Measurements from ENCODE around the gene DTX3L.

DNA sequence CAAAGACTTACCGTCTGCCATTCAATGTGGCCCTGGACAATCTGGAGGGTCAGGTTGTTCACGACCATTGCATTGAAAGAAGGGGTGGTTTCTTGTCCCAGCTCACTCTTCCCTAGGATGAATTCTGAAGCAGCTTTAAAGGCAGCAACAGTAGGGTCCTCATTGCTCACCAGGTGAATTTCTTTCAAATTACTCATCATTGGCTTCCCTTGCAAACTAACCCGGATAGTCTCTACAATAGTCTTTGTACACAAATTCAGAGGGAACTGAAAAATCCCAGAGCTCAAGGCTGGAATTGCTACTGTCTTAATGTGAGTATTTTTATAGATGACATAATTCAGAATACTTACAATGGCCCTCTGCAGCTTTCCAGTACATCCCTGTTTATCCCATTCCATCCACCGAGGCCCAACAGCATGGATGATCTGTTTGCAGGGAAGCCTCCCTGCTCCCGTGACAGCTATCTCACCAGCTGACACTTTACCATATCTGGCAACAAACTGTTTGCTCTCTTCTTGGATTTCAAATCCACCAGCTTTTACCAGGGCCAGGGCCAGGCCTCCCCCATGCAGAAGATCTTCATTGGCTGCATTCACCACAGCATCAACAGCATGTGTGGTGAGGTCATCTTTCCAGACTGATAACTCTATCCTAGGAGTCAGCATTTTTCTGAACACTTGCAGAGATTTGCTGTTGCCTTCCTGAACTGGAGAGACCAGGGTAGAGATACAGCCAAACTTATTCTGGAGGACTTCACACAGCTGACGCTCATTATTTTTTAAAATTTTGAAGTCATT lies 8.7 kb upstream of the DTX3L start:
- no peak for TF ChIP-seq CTCF (IDR thresholded peaks at IDR 0.05 in 2 of 3, conservative IDR thresholded peaks at IDR 0.05 in 1 of 3; ENCODE audit: control insufficient read depth in 2 of 3, extremely low read depth in 1 of 3, insufficient read depth in 1 of 3, low read depth in 3 of 3, low read length in 3 of 3)
- TF ChIP-seq HCFC1 (IDR thresholded peaks at IDR 0.05; ENCODE audit: low read length) = no peak
- TF ChIP-seq MAX (IDR thresholded peaks at IDR 0.05; ENCODE audit: low read depth, low read length) = no peak
- TF ChIP-seq ZNF384 (IDR thresholded peaks at IDR 0.05; ENCODE audit: borderline replicate concordance, low read depth, low read length) = no peak
- TF ChIP-seq NFYB (IDR thresholded peaks at IDR 0.05; ENCODE audit: insufficient read depth, low read depth, low read length) = no peak
- TF ChIP-seq RELA (IDR thresholded peaks at IDR 0.05; ENCODE audit: borderline replicate concordance, partially characterized antibody) = no peak
- TF ChIP-seq CBFB (IDR thresholded peaks at IDR 0.05; ENCODE audit: low read depth) = no peak
- TF ChIP-seq TAF1 (IDR thresholded peaks at IDR 0.05; ENCODE audit: borderline replicate concordance, low read depth, low read length) = no peak
- no peak for TF ChIP-seq BCL3 (IDR thresholded peaks at IDR 0.05; ENCODE audit: borderline replicate concordance, insufficient read depth, low read depth, low read length, poor library complexity, severe bottlenecking)
